HCT116 (cell line): ENCODE data around the gene PHLDB3.

Experiments used
- EZH2phosphoT487 ChIP-seq: fragments of 200-600 bp; IDR thresholded peaks from 2 replicates; pipeline ENCODE4 v1.6.1; 2018; ENCODE audit warnings: antibody characterized with exemption, borderline replicate concordance
- POLR2A ChIP-seq: IDR thresholded peaks from 2 replicates; pipeline ENCODE4 v1.7.0; 2011; ENCODE audit warnings: borderline replicate concordance; ENCODE audit not compliant: insufficient read depth, insufficient read length; ENCODE audit errors: extremely low read depth
- TF ChIP-seq, protein P1 (sequence below), 3 experiments: fragments of 200-600 bp in 1 of 3; sonication (generic) in 1 of 3; IDR thresholded peaks in 2 of 3; conservative IDR thresholded peaks in 1 of 3; 2 replicates each; pipeline ENCODE4 v1.5.1; 2012 to 2017; ENCODE audit warnings: low read depth in 2 of 3, low read length in 2 of 3, antibody characterized with exemption in 1 of 3, borderline replicate concordance in 1 of 3, control low read depth in 1 of 3, mild to moderate bottlenecking in 1 of 3, mixed read lengths in 1 of 3, mixed run types in 1 of 3, moderate library complexity in 1 of 3; ENCODE audit not compliant: insufficient read depth in 1 of 3

DNA sequence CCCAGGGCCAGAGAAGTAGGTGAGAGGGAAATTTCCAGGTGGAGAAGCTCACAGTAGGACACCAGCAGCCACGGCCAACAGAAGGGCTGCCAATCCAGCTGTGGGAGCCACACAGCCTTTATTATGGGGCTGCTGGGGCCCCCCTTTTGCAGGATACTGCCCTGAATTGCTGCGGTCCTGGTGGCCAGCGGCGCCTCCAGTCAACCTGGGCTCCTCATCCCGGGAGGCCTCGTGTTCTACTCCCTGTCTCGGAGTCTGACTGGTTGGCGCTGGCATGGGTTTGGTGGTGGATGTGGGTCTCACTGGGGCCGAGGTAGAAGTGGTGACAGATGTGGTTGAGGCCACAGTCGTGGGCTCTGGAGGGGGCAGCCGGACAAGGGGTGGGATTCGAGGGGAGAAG is 43.2 kb downstream of the PHLDB3 start:
- TF ChIP-seq, protein P1, sequence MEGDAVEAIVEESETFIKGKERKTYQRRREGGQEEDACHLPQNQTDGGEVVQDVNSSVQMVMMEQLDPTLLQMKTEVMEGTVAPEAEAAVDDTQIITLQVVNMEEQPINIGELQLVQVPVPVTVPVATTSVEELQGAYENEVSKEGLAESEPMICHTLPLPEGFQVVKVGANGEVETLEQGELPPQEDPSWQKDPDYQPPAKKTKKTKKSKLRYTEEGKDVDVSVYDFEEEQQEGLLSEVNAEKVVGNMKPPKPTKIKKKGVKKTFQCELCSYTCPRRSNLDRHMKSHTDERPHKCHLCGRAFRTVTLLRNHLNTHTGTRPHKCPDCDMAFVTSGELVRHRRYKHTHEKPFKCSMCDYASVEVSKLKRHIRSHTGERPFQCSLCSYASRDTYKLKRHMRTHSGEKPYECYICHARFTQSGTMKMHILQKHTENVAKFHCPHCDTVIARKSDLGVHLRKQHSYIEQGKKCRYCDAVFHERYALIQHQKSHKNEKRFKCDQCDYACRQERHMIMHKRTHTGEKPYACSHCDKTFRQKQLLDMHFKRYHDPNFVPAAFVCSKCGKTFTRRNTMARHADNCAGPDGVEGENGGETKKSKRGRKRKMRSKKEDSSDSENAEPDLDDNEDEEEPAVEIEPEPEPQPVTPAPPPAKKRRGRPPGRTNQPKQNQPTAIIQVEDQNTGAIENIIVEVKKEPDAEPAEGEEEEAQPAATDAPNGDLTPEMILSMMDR (IDR thresholded peaks at IDR 0.05 in 2 of 3, conservative IDR thresholded peaks at IDR 0.05 in 1 of 3; ENCODE audit: borderline replicate concordance in 1 of 3, insufficient read depth in 1 of 3, low read depth in 2 of 3, low read length in 2 of 3): no peak
- no peak for TF ChIP-seq EZH2phosphoT487
- TF ChIP-seq POLR2A: no peak
